ENCODE measurements around the gene FAM171A2.
"Not testable (repeated sequence)": the region's sequence is repeated elsewhere in the genome, so short reads cannot be mapped to it uniquely, and the experiment has no call there.

Gene FAM171A2

GRCh38 chr17:44383861-44384260 lies 20.2 kb upstream of the FAM171A2 start:
- DNase-seq (ENCODE audit: low read depth in 2 of 2) = no peak

DNA sequence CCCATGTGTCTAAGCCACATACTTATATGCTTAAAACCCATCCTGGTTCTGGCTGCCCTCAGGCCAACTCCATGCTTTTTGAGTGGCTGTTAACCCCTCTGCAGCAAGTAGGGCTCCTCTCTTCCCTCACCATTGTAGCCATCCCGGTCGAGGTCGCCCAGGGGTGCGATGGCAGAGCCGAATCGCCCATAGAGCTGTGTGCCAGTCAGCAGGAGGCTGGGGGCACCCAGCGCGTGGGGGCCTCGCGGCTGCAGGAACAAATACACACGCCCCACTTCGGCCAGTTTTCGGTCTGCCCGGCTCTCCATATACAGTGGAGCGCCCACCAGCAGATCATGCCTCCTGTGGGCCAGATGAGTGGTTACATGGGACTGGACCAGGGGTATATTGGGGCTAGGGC lies 19.7 kb upstream of the FAM171A2 start:
- no peak for DNase-seq (ENCODE audit: low read depth in 2 of 2)

DNA sequence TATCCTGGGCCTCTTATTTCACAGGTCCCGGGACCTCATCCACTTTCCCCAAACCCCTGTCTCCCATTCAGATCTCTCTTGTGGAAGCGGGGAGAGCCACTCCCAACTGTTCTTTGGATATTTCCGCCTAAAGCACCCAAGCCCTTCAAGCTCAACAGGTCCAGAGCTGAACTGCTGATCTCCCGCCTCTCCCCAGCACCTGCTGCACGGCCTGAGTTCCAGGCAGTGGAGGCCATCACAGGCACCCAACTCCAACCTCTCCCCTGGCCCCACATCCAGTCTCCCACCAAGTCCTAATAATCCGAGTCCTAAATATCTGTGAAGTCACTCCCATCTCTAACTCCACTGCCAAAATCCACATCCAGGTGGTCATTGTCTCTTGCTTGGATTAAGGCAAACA lies 19.3 kb upstream of the FAM171A2 start:
- no peak for DNase-seq (ENCODE audit: low read depth in 2 of 2)

DNA sequence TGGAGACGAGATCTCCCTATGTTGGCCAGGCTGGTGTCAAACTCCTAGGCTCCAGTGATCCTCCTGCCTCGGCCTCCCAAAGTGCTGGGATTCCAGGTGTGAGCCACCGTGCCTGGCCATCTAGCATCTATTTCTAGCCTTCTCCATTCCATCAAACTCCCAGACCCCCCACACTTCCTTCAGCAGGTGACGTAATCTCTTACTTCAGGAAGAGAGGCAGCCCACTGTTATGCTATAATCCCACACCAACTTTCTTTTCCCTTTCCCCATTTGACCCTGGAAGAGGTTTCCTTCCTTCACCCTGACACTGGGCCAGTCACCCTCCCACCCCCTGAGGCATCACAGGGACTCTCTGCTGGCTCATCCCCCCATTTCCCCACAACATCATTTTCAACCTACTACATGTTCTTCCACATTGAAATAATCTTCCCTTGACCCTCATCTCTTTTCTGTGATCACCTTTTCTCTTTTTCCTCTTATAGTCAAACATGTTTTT lies 18.2 kb upstream of the FAM171A2 start:
- no peak for DNase-seq (ENCODE audit: low read depth in 2 of 2)

DNA sequence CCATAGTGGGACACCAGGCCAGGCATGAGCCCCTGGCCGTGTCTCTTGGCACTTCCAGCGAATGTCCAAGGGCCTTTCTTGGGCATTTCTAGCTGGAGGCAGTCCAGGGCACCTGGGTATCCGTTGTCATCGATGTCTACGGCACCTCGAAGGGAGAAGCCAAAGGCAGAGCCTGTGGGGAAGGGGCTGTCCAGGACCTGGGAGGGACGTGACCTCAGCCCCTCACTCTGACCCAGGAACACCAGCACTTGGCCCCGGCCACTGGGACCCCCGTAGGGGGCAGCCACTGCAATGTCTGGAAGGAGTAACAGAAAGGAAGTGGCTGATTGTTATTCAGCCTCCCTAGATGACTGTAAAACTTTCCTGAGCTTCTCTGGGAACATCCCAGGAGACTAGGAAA lies 17.1 kb upstream of the FAM171A2 start:
- DNase-seq (ENCODE audit: low read depth in 2 of 2) = no peak

GRCh38 chr17:44379887-44380286 lies 16.2 kb upstream of the FAM171A2 start:
- no peak for DNase-seq (ENCODE audit: low read depth in 2 of 2)

DNA sequence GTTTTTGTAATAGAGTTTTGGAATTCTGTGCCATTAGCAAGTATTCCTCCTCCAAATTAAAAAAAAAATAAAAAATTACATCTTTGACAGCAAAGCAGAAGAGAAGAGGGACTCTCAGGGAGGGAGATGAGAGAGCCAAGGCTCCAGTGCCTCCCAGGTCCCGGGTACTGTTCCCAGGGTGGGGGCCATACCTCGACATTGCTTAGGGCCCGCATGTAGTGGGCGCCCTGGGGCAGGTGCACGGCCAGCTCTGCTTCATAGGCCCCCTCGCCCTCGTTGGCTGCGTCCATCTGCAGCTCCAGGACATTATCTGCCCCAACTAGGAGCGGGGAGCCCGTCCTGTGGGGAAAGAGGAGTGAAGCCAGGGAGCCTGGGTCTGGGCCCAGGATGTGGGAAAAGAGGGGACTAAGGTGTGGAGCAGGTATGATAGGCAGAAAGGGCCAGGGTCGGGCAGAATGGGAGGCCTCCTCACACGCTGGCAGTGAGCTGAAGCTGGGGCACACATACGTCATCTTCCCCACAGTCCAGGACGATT lies 14.6 kb upstream of the FAM171A2 start:
- no peak for DNase-seq (ENCODE audit: low read depth in 2 of 2)

GRCh38 chr17:44376779-44377178 lies 13.1 kb upstream of the FAM171A2 start:
- no peak for DNase-seq (ENCODE audit: low read depth in 2 of 2)

- no peak for DNase-seq (ENCODE audit: low read depth in 2 of 2)
Measured at GRCh38 chr17:44376124-44376523, 12.5 kb upstream of the FAM171A2 start.

- DNase-seq (ENCODE audit: low read depth in 2 of 2) = no peak
Measured at GRCh38 chr17:44375196-44376017, 11.8 kb upstream of the FAM171A2 start.

- no peak for DNase-seq (ENCODE audit: low read depth in 2 of 2)
Measured at GRCh38 chr17:44374306-44375195, 10.9 kb upstream of the FAM171A2 start.

DNA sequence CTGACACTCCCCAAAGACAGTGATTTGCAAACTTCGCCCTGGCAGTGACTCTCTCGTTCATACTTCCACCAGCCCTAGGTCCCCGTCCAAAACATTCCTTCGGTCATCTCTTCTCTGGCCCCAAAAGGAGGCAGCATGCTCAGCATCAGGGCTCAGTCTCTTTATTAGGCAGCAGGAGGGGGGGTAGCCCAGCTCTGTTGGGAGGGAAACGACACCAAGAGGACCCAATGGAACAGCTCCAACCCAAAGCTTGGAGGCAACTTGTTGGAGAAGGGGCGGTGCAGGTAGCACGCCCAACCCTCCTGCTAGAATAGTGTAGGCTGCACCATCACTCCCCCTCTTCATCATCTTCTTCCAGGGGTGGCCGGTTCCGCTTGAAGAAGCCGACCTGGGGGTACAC lies 8.4 kb upstream of the FAM171A2 start:
- DNase-seq (ENCODE audit: low read depth in 2 of 2) = no peak

DNA sequence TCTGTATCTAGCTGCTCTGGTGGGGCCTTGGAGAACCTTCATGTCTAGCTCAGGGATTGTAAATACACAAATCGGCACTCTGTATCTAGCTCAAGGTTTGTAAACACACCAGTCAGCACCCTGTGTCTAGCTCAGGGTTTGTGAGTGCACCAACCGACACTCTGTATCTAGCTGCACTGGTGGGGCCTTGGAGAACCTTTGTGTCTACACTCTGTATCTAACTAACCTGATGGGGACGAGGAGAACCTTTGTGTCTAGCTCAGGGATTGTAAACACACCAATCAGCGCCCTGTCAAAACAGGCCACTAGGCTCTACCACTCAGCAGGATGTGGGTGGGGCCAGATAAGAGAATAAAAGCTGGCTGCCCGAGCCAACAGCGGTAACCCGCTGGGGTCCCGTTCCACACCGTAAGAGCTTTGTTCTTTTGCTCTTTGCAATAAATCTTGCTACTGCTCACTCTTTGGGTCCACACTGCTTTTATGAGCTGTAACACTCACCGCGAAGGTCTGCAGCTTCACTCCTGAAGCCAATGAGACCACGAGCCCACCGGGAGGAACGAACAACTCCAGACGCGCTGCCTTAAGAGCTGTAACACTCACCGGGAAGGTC lies 5.9 kb upstream of the FAM171A2 start:
- not testable (repeated sequence) for DNase-seq (ENCODE audit: low read depth in 2 of 2)

DNA sequence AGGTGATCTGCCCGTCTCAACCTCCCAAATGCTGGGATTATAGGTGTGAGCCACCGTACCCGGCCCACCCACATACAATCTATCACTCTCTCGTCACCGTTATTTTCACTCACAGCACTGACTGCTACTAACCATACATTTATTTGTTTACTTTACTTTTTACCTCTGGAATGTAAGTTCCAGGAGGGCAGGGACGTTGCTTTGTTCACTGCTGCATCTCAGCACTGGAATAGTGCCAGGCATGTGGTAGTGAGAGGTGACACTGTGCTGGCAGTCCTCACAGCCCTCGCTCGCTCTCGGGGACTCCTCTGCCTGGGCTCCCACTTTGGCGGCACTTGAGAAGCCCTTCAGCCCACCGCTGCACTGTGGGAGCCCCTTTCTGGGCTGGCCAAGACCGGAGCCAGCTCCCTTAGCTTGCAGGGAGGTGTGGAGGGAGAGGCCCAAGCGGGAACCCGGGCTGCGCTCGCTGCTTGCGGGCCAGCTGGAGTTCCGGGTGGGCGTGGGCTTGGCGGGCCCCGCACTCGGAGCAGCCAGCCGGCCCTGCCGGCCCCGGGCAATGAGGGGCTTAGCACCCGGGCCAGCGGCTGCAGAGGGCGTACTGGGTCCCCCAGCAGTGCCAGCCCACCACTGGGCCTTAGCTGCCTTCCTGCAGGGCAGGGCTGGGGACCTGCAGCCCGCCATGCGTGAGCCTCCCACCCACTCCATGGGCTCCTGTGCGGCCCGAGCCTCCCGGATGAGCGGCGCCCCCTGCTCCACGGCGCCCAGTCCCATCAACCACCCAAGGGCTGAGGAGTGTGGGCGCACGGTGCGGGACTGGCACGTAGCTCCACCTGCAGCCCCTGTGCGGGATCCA lies 5.0 kb upstream of the FAM171A2 start:
- DNase-seq (ENCODE audit: low read depth in 2 of 2) = not testable (repeated sequence)

DNA sequence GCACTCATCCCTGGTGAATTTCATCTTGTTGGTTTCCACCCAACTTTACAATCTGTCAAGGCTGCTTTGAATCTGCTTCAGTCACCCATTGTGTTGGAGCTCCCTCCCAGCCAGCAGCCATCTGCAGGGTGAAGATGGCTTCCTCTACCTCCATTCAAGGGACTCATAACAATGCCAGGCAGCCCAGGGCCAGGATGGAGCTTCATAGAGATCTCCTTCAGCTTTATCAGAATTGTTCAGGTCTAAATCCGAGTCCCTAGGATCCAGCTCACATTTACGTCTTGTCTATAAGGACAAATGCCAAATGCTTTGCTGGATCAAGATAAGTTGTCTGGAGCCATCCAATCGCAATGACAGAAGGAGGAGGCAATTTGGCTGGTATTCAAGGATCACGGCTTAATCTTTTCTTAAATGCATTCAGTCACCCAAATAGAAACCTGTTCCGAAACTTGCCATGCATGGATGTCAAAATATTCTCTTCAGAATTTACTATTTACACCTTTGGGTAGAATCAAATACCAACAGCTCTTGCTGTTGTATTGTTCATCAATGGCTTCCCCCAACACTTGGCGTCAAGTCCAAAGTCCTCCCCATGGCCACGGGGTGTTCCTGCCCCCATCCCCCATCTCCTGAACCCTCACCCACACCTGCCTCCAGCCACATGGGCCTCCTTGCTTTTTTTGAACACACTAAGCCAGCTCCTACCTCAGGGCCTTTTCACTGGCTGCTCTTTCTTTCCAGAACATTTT lies 3.8 kb upstream of the FAM171A2 start:
- DNase-seq (ENCODE audit: low read depth in 2 of 2) = no peak

- not testable (repeated sequence) for DNase-seq (ENCODE audit: low read depth in 2 of 2)
Measured at GRCh38 chr17:44365051-44365450, 1.4 kb upstream of the FAM171A2 start.

DNA sequence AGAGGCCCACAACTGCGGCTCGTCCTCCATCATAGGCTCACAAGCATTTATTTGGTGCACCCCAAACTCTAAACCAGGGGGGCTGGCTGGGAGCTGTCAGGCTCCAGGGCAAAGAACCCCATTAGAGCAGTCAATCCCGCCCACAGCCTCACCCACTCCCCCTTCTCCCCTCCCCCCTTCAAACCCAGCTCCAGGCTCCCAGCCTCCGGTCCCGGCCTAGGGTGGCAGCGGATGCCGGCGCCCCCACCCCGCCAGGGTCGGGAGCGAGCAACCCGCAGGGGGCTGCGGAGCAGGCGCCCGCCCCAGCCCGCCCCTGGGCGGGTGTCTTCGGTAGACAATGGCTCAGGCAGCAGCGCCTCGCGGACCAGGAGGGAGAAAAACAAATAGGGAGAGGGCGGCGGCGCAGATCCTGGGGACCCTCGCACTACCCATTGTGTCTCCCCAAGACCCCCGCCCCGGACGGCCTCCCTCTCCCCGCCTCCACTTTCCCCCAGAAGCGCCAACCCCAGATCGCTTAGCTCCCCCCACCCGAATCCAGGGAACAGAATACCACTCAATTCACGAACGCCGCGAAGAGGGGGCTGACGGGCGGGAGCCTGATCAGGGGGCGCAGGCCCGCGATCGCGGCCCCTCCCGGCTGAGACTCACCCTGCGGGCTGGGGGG lies 572 bp downstream of the FAM171A2 start:
- DNase-seq (ENCODE audit: low read depth in 2 of 2) = no peak

DNA sequence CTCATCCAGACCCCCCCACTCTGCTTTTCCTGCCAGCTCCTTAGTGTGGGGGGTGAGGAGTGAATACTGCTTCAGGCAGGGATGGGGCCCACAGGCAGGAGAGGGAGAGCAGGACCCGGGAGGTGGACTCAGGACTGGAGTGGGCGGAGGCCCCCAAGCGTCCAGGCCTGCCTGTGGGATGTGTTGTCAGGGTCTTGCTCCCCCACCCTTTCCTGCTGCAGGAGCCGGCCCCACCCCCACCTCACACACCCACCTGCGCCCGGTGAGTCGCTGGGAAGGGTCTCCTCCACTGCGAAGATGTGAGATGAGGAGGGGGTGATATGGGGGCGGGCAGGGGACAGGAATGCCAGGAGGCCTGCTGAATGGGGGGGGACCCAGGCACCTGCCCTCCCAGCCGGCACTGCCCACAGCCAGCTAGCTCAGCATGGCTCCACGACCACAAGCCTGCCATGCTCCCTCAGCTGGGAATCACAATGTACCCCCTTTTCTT lies 1.1 kb downstream of the FAM171A2 start:
- DNase-seq (ENCODE audit: low read depth in 2 of 2) = no peak
